SK-N-DZ (cell line): ENCODE data around the gene HS6ST3.
A peak's percentile ranks its signal among the peaks of the same experiment; 100 is the strongest.

Source experiments
- DNase-seq: peaks from one replicate; pipeline ENCODE4 v3.0.0-alpha.2; 2015; ENCODE audit warnings: low spot score

The HS6ST3 gene

DNA sequence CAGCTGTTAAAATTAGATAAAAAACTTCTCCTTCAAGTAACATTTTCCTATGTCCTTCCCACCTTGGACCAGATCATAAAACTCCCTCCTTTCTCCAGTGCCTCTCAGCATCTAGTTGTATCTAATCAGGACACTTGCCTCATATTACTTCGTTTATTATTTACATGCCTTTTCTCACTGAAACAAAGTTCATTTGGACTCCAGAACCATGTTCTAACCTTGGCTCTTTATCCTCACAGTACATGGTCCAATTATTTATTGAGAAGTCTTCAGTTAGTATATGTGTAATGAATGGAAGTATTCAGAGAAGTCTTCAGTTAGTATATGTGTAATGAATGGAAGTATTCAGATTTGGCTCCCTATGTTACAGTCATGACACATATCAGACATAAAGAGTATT, 561.7 kb downstream of the HS6ST3 start:
- no peak for DNase-seq

DNA sequence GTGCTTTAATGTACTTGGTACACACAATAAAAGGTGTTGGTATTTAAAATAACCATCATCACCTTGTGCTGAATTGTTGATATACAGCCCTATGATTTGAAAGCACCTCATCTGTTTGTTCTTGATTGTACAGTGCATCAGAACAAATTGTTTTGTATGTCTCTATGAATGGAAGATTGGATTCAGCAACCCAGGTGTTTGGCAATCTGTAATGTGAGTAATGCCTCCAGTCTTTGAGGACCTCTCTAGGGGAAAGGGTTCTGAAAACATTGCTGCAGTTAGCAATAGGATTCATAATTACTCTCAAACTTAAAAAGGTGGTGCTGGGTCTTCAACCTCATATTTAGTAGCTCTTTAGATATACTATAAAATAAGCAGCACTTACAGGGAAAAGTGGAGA, 562.6 kb downstream of the HS6ST3 start:
- DNase-seq: no peak

DNA sequence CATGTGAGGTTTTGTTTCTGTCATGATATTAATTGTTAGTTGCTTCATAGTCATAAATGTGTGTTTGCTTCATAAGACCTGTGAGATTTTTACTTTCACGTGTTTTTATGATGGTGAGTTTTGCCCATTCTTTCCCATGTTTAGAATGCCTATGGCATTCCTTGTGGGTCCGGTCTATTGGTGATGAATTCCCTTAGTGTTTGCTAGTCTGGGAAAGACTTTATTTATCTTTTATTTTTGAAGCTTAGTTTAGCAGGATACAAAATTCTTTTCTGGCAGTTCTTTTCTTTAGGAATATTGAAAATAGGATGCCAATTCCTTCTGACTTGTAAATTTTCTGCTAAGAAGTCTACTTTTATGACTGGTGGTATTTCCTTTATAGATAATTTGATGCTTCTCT, 571.7 kb downstream of the HS6ST3 start:
- DNase-seq: no peak

- no peak for DNase-seq
Observed at GRCh38 chr13:96662036-96662435, 572.1 kb downstream of the HS6ST3 start.

- no peak for DNase-seq
Observed at GRCh38 chr13:96667294-96668018, 577.5 kb downstream of the HS6ST3 start.

- DNase-seq: no peak
Observed at GRCh38 chr13:96671073-96671472, 581.2 kb downstream of the HS6ST3 start.

DNA sequence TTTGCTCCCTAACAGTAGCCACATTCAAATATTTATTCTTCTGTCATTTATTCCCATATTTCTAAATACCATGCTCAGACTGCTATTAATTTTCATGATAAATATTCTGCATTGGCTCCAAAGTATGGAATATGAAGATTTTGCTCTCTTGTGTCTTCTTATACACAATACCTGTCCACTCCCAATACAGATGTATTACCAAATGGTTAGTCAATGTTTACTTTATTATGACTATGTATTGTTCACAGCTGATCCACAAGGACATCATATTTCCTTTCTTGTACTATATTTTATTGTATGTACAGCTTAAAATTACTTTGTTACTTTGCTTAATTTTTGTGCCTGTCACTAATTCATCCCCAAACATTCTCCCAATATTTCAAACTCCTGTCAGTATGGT, 582.1 kb downstream of the HS6ST3 start:
- DNase-seq: no peak

DNA sequence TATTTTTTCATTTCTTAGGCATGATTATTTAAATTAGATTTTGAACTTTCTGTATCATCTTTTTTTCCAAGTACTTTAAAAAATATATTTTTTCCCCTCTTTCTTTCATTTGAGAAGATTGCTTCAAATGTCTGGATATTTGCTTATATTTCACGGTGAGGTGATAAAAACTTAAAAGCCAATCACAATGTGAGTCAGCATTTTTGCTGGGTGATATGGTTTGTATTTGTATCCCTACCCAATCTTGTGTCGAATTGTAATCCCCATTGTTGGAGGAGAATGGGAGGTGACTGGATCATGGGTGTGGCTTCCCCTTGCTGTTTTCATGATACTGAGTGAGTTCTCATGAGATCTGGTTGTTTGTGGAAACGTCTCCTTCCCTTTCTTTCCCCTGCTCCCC, 583.9 kb downstream of the HS6ST3 start:
- DNase-seq: no peak

DNA sequence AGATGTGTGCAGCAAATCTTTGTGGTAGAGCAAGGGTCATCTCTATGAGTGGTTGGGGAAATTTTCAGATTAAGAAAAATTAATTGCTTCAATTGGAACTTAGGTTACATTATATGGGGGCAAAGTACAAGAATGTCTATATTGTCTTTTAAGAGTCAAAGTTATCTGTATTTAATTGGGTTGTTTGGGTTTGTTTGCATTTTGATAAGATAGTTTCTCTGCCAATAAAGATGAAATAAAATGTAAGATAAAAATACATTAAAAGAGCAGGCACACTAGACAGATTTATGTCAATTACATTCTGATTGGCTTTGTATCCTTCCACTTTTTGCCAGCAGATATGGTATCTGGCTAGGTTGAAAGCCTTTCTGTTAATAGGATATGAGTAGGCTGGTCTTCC, 587.1 kb downstream of the HS6ST3 start:
- DNase-seq: no peak

GRCh38 chr13:96678801-96679200, 588.9 kb downstream of the HS6ST3 start:
- no peak for DNase-seq

DNA sequence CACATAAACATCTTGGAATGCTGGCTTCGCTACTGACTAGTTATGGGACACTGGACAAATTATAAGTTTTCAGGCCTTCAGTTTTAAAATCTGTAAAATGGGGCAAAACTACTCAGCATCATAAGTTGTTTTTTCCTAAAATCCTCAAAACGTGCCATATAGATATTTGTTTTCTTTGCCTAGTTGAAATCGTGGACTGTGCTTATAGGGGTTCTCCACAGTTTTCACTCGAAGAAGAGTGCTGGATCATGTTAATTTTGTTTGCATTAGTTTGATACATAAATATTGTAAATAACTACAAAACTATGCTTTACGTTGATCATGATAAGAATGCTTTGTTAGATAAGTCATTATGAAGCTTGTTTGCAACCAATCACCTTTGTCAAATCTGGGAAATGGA, 591.0 kb downstream of the HS6ST3 start:
- DNase-seq: no peak

- no peak for DNase-seq
Observed at GRCh38 chr13:96681766-96682165, 591.9 kb downstream of the HS6ST3 start.

GRCh38 chr13:96684469-96684868, 594.6 kb downstream of the HS6ST3 start:
- DNase-seq: no peak

DNA sequence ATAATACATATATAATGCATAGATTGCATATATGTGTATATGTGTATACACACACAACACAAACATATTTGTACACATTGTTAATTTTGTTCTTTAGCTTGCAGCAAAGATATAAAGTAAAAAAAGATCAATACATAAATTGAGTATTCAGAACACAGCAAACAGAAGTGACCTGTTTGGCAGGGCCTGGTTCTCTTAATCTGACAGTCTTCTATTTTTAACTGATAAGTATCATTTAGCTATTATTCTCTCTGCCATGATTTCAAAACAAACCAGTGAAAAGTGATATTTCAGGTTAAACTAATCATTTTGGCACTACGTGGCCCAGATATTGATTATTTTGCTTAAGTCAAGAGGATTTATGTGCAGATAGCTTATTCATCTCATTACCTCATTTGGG, 595.0 kb downstream of the HS6ST3 start:
- DNase-seq: no peak

- no peak for DNase-seq
Observed at GRCh38 chr13:96686286-96686685, 596.4 kb downstream of the HS6ST3 start.

GRCh38 chr13:96687191-96687590, 597.3 kb downstream of the HS6ST3 start:
- DNase-seq: no peak

DNA sequence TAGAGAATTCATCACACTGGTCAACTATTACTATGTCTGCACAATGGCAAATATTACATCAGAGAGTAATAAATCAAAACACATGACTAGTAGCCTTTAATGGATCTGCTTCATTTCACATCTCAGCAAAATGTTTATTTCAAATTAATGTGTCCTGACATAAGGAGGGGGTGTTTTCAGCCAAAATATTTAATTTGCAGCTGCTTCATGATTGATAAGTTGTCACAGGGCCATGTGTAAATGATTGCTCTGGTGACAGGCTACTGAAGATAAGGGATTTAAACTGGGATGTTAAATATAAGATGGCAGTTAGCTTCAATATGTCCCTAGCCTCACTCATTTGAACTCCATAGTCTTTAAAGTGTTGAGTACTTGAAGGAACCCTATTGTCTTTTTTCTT, 601.1 kb downstream of the HS6ST3 start:
- peak; percentile 80 for DNase-seq

GRCh38 chr13:96696389-96696900, 606.5 kb downstream of the HS6ST3 start:
- no peak for DNase-seq

GRCh38 chr13:96700657-96701056, 610.8 kb downstream of the HS6ST3 start:
- no peak for DNase-seq

GRCh38 chr13:96707146-96707545, 617.2 kb downstream of the HS6ST3 start:
- no peak for DNase-seq

DNA sequence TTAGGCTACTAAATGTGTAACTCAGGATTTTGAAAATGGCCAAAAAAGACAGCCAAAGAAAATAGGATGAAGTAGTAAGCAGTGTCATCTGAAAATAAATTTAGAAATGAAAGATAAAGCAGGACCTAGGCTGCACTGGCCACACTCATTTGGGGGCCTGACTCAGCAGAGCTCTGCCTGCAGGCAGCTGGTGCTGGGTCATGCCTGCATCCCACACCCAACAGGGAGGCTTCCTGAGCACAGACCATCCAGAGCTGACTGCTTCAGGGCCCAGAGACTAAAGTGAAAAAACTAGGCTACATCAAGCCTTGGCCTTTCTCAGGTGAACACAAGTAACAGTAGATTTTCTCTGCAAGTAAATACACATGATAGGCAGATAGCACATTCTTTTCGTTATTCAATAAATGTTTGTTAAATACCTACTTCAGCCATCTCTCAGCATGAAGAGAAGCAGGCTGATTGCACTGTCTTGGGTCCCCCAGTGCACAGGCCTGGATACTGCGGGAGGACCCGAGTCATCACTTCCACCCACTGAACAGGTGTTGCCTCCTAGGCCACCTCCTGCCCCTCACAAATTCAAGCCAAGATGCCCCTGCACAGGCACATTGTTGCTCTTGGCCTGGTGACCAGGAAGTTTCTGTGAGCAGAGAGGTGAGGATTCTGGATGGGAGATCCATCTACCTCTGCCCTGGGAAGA, 620.4 kb downstream of the HS6ST3 start:
- no peak for DNase-seq

- DNase-seq: no peak
Observed at GRCh38 chr13:96720446-96720845, 630.5 kb downstream of the HS6ST3 start.

GRCh38 chr13:96726651-96727050, 636.7 kb downstream of the HS6ST3 start:
- DNase-seq: no peak
